Adrenal gland (tissue), 5 donors: ENCODE measurements around the gene AQP12B.

Experiments
- CTCF ChIP-seq, 6 experiments: fragments of 450-650 bp in 4 of 6; fragments of 200-600 bp in 2 of 6; sonication (generic) in 1 of 6; IDR thresholded peaks; 1 replicate in 5 of 6; 2 replicates in 1 of 6; pipeline versions ENCODE4 v1.5.1 to v1.8.0; 2016 to 2021; ENCODE audit warnings: antibody characterized with exemption in 6 of 6, mild to moderate bottlenecking in 2 of 6, moderate library complexity in 1 of 6
- POLR2A ChIP-seq, 2 donors: fragments of 450-650 bp; IDR thresholded peaks; one replicate each; pipeline ENCODE4 v1.6.1; 2017; ENCODE audit warnings: antibody characterized with exemption in 2 of 2, mild to moderate bottlenecking in 2 of 2, moderate library complexity in 1 of 2
- donor health status: DM: no; HTN: no; CAD: no.

GRCh38 chr2:240723851-240724250, 41.2 kb upstream of the AQP12B start:
- TF ChIP-seq CTCF (IDR thresholded peaks at IDR 0.05) (no peak), POLR2A (IDR thresholded peaks at IDR 0.05) (no peak)
